Measurements from ENCODE around the gene ZNF275. TPM values are rescaled to one million over a fixed set of nuclear protein-coding genes. Genes with fewer than 3 reads are reported as not detected.
"Not testable (repeated sequence)": the region's sequence is repeated elsewhere in the genome, so short reads cannot be mapped to it uniquely, and the experiment has no call there.

Gene ZNF275
- polyA plus RNA-seq (2013, experiment 1 of 2): 9.0 TPM
- 9.0 TPM for polyA plus RNA-seq (2013, experiment 2 of 2)

DNA sequence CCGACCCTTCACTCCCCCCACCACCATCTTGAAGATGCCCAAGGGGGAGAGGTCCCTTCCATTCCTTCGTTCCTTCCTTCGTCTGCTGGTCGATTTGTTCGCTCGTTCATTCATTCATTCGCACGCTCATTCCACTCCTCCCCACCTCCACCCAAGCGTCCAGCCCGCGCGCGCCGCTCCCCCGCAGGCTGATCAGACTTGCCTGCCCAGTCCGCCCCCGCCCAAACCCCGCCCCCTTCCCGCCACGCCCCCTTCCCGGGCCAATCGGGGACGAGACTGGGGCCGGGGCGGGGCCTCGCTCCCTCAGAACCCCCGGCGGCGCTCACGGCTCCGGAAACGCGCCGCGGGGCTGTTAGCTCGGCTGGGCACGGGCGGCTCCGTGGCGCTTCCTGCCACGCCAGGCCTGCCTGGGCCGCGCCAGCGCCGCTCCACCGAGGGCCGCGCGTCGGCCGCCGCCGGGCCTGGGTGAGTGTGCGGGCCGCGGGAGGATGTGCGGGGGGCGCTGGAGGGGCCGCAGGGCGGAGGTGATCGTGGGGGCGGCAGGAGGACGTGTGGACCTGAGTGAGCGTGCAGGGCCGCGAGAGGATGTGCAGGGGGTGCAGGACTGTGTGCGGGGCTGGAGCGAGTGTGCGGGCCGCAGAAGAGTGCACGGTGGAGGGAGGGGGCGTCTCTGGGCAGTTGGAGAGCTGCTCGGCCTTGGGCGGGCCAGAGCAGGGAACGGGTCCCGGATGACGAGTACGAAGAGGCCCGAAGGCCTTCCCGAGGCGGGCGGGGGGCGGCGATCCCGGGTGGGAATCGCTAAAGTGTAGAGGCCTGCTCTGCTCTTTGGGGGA lies at the start of gene ZNF275:
TSS of gene ZNF275 (plus strand) at position 333 of the 833 bp plus-strand sequence. CDS start 2,527 bp downstream, outside the sequence.
- Histone ChIP-seq H2BK15ac (ENCODE audit: low read depth, poor library complexity, severe bottlenecking) (no peak within 1 kb of the TSS), H3K9me3 (ENCODE audit: control insufficient read depth, low read length) (no peaks in the 10 kb centered on the region), H2AK5ac (ENCODE audit: low read length, severe bottlenecking) (no peak within 1 kb of the TSS), H2AFZ (ENCODE audit: low read depth, low read length) (peak within 1 kb of the TSS; percentile 39), H3K4me2 (ENCODE audit: low read length, poor library complexity, severe bottlenecking) (peak within 1 kb of the TSS; percentile 68), H4K8ac (ENCODE audit: low read length) (peak within 1 kb of the TSS; percentile 54), H3K27me3 (ENCODE audit: control insufficient read depth in 1 of 2, insufficient read depth in 1 of 2, low read length in 2 of 2) (no peaks in the 10 kb centered on the region), H3K4ac (ENCODE audit: low read depth in 1 of 2, low read length in 2 of 2) (peak within 1 kb of the TSS in 1 of 2 experiments; percentile 42), H3K4me3 (ENCODE audit: insufficient read depth in 1 of 2, low read depth in 1 of 2, low read length in 2 of 2) (peak within 1 kb of the TSS; percentile 66 to 77), H3K79me1 (replicated peaks; ENCODE audit: low read length, poor library complexity, severe bottlenecking) (peaks cover 12% of the 10 kb centered on the region), H3K4me1 (ENCODE audit: control insufficient read depth, insufficient read depth, low read depth, low read length) (peaks cover 8% of the 10 kb centered on the region), H3K27ac (ENCODE audit: low read length, poor library complexity, severe bottlenecking) (no peak within 1 kb of the TSS), H2BK12ac (ENCODE audit: low read length in 2 of 2) (no peak within 1 kb of the TSS), H3K9ac (ENCODE audit: low read length) (peak within 1 kb of the TSS; percentile 88), H3K18ac (ENCODE audit: low read depth in 1 of 2, low read length in 2 of 2) (peak within 1 kb of the TSS; percentile 21 to 94), H2BK120ac (ENCODE audit: low read depth, low read length) (peak within 1 kb of the TSS; percentile 5), H3K14ac (ENCODE audit: low read length in 2 of 2) (peak within 1 kb of the TSS in 1 of 2 experiments; percentile 91), H4K91ac (ENCODE audit: low read length) (no peak within 1 kb of the TSS), H2BK5ac (ENCODE audit: low read depth, low read length, poor library complexity, severe bottlenecking) (no peak within 1 kb of the TSS), H3K23ac (ENCODE audit: low read length in 2 of 2) (no peak within 1 kb of the TSS), H3K36me3 (ENCODE audit: control insufficient read depth in 1 of 2, insufficient read depth in 2 of 2, low read depth in 1 of 2, low read length in 2 of 2) (peaks cover 2 to 15% of the 10 kb centered on the region in 2 experiments)
- peak; percentile 76 for DNase-seq
- under 1% methylated on average over 39 of the region's 86 CpGs for WGBS

DNA sequence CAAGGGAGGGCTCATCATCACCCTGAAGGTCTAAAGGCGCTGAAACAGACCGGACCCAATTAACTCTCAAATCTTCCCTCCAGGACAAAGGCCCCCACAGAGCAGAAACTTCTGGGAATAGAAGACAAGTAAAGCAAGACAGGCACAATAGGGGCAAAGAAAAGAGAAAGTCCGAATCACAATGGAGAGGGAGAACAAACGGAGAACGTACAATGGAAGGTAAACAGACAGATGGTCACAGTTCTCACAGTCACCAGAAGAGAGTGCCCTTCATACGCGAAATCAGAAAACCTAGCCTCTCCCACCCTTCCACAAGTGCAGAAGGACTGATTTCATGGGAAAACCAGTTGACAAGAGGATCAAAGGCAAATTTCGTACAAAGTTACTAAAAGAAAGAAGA lies 48.3 kb upstream of the ZNF275 start:
- H3K9ac ChIP-seq (ENCODE audit: low read length); H3K4me3 ChIP-seq (ENCODE audit: insufficient read depth in 1 of 2, low read depth in 1 of 2, low read length in 2 of 2); H3K4ac ChIP-seq (ENCODE audit: low read depth in 1 of 2, low read length in 2 of 2); H3K79me1 ChIP-seq (replicated peaks; ENCODE audit: low read length, poor library complexity, severe bottlenecking); H3K36me3 ChIP-seq (ENCODE audit: control insufficient read depth in 1 of 2, insufficient read depth in 2 of 2, low read depth in 1 of 2, low read length in 2 of 2); DNase-seq; H2BK15ac ChIP-seq (ENCODE audit: low read depth, poor library complexity, severe bottlenecking); H3K14ac ChIP-seq (ENCODE audit: low read length in 2 of 2); H3K27me3 ChIP-seq (ENCODE audit: control insufficient read depth in 1 of 2, insufficient read depth in 1 of 2, low read length in 2 of 2); H3K4me1 ChIP-seq (ENCODE audit: control insufficient read depth, insufficient read depth, low read depth, low read length); H2AFZ ChIP-seq (ENCODE audit: low read depth, low read length); H2BK5ac ChIP-seq (ENCODE audit: low read depth, low read length, poor library complexity, severe bottlenecking); H3K18ac ChIP-seq (ENCODE audit: low read depth in 1 of 2, low read length in 2 of 2); H3K27ac ChIP-seq (ENCODE audit: low read length, poor library complexity, severe bottlenecking); H4K91ac ChIP-seq (ENCODE audit: low read length); H2AK5ac ChIP-seq (ENCODE audit: low read length, severe bottlenecking); H2BK120ac ChIP-seq (ENCODE audit: low read depth, low read length); H4K8ac ChIP-seq (ENCODE audit: low read length); H3K4me2 ChIP-seq (ENCODE audit: low read length, poor library complexity, severe bottlenecking); H3K9me3 ChIP-seq (ENCODE audit: control insufficient read depth, low read length); H2BK12ac ChIP-seq (ENCODE audit: low read length in 2 of 2); H3K23ac ChIP-seq (ENCODE audit: low read length in 2 of 2): not testable (repeated sequence)
- WGBS: no CpG with 5 or more reads among the region's 8 CpGs

DNA sequence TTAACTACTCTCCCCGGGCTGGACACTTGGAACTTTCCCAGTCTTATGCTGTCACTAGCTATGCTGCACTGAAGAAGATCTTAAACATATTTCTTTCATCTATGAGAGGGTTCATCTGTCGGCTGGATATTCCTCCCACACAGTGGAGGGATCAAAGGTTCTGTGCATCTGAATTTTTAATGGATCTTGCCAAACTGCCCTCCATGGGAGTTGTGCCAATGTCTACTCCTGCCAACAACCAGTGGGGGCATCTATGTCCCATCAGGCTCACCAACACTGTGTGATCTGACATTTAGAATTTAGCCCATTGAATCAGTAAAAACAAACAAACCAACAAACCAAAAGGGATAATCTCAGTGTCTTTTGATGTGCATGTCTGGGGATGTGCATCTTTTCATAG lies 45.1 kb upstream of the ZNF275 start:
- not testable (repeated sequence) for H4K91ac ChIP-seq (ENCODE audit: low read length); H3K36me3 ChIP-seq (ENCODE audit: control insufficient read depth in 1 of 2, insufficient read depth in 2 of 2, low read depth in 1 of 2, low read length in 2 of 2); H3K27ac ChIP-seq (ENCODE audit: low read length, poor library complexity, severe bottlenecking); H2BK5ac ChIP-seq (ENCODE audit: low read depth, low read length, poor library complexity, severe bottlenecking); H3K4me1 ChIP-seq (ENCODE audit: control insufficient read depth, insufficient read depth, low read depth, low read length); H3K9me3 ChIP-seq (ENCODE audit: control insufficient read depth, low read length); H2BK120ac ChIP-seq (ENCODE audit: low read depth, low read length); H2BK12ac ChIP-seq (ENCODE audit: low read length in 2 of 2); H3K18ac ChIP-seq (ENCODE audit: low read depth in 1 of 2, low read length in 2 of 2); H3K79me1 ChIP-seq (replicated peaks; ENCODE audit: low read length, poor library complexity, severe bottlenecking); H2AFZ ChIP-seq (ENCODE audit: low read depth, low read length); H3K4me3 ChIP-seq (ENCODE audit: insufficient read depth in 1 of 2, low read depth in 1 of 2, low read length in 2 of 2); H3K23ac ChIP-seq (ENCODE audit: low read length in 2 of 2); H3K27me3 ChIP-seq (ENCODE audit: control insufficient read depth in 1 of 2, insufficient read depth in 1 of 2, low read length in 2 of 2); H2AK5ac ChIP-seq (ENCODE audit: low read length, severe bottlenecking); DNase-seq; H4K8ac ChIP-seq (ENCODE audit: low read length); H2BK15ac ChIP-seq (ENCODE audit: low read depth, poor library complexity, severe bottlenecking); H3K14ac ChIP-seq (ENCODE audit: low read length in 2 of 2); H3K9ac ChIP-seq (ENCODE audit: low read length); H3K4ac ChIP-seq (ENCODE audit: low read depth in 1 of 2, low read length in 2 of 2); H3K4me2 ChIP-seq (ENCODE audit: low read length, poor library complexity, severe bottlenecking)
- WGBS: no CpG with 5 or more reads among the region's 2 CpGs

DNA sequence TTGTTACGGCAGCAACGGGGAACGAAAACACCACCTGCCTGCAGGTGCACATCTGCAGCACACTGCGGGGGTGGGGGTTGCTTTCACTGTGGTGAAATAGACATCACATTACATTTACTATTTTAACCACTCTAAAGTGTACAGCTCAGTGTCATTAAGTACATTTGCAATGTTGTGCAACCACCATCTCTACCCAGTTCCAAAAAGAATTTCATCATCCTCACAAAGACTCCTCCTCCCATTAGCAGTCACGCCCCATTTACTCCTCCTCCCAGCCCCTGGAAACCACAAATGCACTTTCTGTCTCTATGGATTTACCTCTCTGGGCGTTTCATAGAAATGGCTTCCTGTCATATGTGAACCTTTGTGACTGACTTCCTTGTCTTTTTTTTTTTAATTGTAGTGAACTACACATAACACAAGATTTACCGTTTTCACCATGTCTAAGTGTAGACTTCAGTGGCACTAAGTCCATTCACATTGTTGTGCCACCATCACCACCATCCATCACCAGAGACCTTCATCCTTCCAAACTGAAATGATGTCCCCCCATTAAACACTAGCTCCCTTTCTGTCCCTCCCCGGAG lies 40.4 kb upstream of the ZNF275 start:
- not testable (repeated sequence) for H2BK5ac ChIP-seq (ENCODE audit: low read depth, low read length, poor library complexity, severe bottlenecking)
- 82% methylated on average over 3 of the region's 8 CpGs for WGBS

More for the DNA sequence above, 40.4 kb upstream of the ZNF275 start:
- DNase-seq; H2AK5ac ChIP-seq (ENCODE audit: low read length, severe bottlenecking); H2BK12ac ChIP-seq (ENCODE audit: low read length in 2 of 2); H4K8ac ChIP-seq (ENCODE audit: low read length); H3K4me2 ChIP-seq (ENCODE audit: low read length, poor library complexity, severe bottlenecking); H2BK120ac ChIP-seq (ENCODE audit: low read depth, low read length); H2BK15ac ChIP-seq (ENCODE audit: low read depth, poor library complexity, severe bottlenecking); H3K4ac ChIP-seq (ENCODE audit: low read depth in 1 of 2, low read length in 2 of 2); H3K27ac ChIP-seq (ENCODE audit: low read length, poor library complexity, severe bottlenecking); H3K36me3 ChIP-seq (ENCODE audit: control insufficient read depth in 1 of 2, insufficient read depth in 2 of 2, low read depth in 1 of 2, low read length in 2 of 2); H3K14ac ChIP-seq (ENCODE audit: low read length in 2 of 2); H2AFZ ChIP-seq (ENCODE audit: low read depth, low read length); H3K4me3 ChIP-seq (ENCODE audit: insufficient read depth in 1 of 2, low read depth in 1 of 2, low read length in 2 of 2); H3K4me1 ChIP-seq (ENCODE audit: control insufficient read depth, insufficient read depth, low read depth, low read length); H3K18ac ChIP-seq (ENCODE audit: low read depth in 1 of 2, low read length in 2 of 2); H3K79me1 ChIP-seq (replicated peaks; ENCODE audit: low read length, poor library complexity, severe bottlenecking); H3K9ac ChIP-seq (ENCODE audit: low read length); H4K91ac ChIP-seq (ENCODE audit: low read length); H3K9me3 ChIP-seq (ENCODE audit: control insufficient read depth, low read length); H3K23ac ChIP-seq (ENCODE audit: low read length in 2 of 2): not testable (repeated sequence)
- peaks cover 0 to 34% of the 10 kb centered on the region in 2 experiments for H3K27me3 ChIP-seq (ENCODE audit: control insufficient read depth in 1 of 2, insufficient read depth in 1 of 2, low read length in 2 of 2)

Data from mesenchymal stem cell (in vitro differentiated cells and primary cell).